GM18507 (cell line): ENCODE measurements around the gene KAZN.

ENCODE experiments used
- DNase-seq: peaks from one replicate; pipeline ENCODE4 v3.0.0; 2011; ENCODE audit warnings: low read depth; ENCODE audit not compliant: insufficient read length; ENCODE audit errors: extremely low spot score
- FAIRE-seq: peaks from 2 replicates; lab custom pipeline; 2011; peaks lifted over from hg19 to GRCh38; lab: Jason Lieb, UNC

The KAZN gene

GRCh38 chr1:15018767-15019166, 420.3 kb downstream of the KAZN start:
- FAIRE-seq, result no peak
- DNase-seq, result no peak

- FAIRE-seq, result no peak
These were observed 422.7 kb downstream of the KAZN start for GRCh38 chr1:15020943-15021745.

GRCh38 chr1:15022048-15022447, 423.6 kb downstream of the KAZN start:
- DNase-seq (no peak), FAIRE-seq (no peak)

More at GRCh38 chr1:15020943-15021745, 422.7 kb downstream of the KAZN start:
- no peak for DNase-seq

GRCh38 chr1:15023205-15023604, 424.7 kb downstream of the KAZN start:
- DNase-seq, result no peak

GRCh38 chr1:15023976-15024375, 425.5 kb downstream of the KAZN start:
- DNase-seq (no peak), FAIRE-seq (no peak)

More at GRCh38 chr1:15023205-15023604, 424.7 kb downstream of the KAZN start:
- no peak for FAIRE-seq

GRCh38 chr1:15026117-15026489, 427.6 kb downstream of the KAZN start:
- no peak for DNase-seq
- no peak for FAIRE-seq

- DNase-seq (peak; percentile 30), FAIRE-seq (peak; percentile 5)
These were observed 429.1 kb downstream of the KAZN start for GRCh38 chr1:15027515-15027986.

- no peak for FAIRE-seq
These were observed 429.6 kb downstream of the KAZN start for GRCh38 chr1:15028102-15028501.

GRCh38 chr1:15028616-15029015, 430.1 kb downstream of the KAZN start:
- FAIRE-seq, result no peak
- DNase-seq, result no peak

More at GRCh38 chr1:15028102-15028501, 429.6 kb downstream of the KAZN start:
- no peak for DNase-seq

GRCh38 chr1:15029036-15029435, 430.6 kb downstream of the KAZN start:
- no peak for DNase-seq
- FAIRE-seq, result no peak

- DNase-seq, result no peak
- FAIRE-seq, result no peak
These were observed 431.3 kb downstream of the KAZN start for GRCh38 chr1:15029786-15030185.

- FAIRE-seq (no peak), DNase-seq (no peak)
These were observed 432.9 kb downstream of the KAZN start for GRCh38 chr1:15031251-15031933.

GRCh38 chr1:15033264-15033663, 434.8 kb downstream of the KAZN start:
- DNase-seq (no peak), FAIRE-seq (no peak)

GRCh38 chr1:15034656-15035055, 436.2 kb downstream of the KAZN start:
- no peak for FAIRE-seq

GRCh38 chr1:15035236-15035635, 436.8 kb downstream of the KAZN start:
- DNase-seq (no peak), FAIRE-seq (no peak)

More at GRCh38 chr1:15034656-15035055, 436.2 kb downstream of the KAZN start:
- no peak for DNase-seq

- FAIRE-seq (no peak), DNase-seq (no peak)
These were observed 437.6 kb downstream of the KAZN start for GRCh38 chr1:15036101-15036500.

- peak; percentile 36 for FAIRE-seq
- no peak for DNase-seq
These were observed 439.9 kb downstream of the KAZN start for GRCh38 chr1:15038232-15039016.

GRCh38 chr1:15039017-15039648, 440.6 kb downstream of the KAZN start:
- no peak for FAIRE-seq

GRCh38 chr1:15039901-15040300, 441.4 kb downstream of the KAZN start:
- DNase-seq, result no peak
- no peak for FAIRE-seq

More at GRCh38 chr1:15039017-15039648, 440.6 kb downstream of the KAZN start:
- no peak for DNase-seq
